ENCODE measurements around the gene RNU6-1.

Gene RNU6-1

GRCh38 chr15:67855842-67856241 is 16.0 kb upstream of the RNU6-1 start:
- no peak for DNase-seq

GRCh38 chr15:67854358-67854757 is 14.5 kb upstream of the RNU6-1 start:
- DNase-seq, result no peak

- DNase-seq, result no peak
These were observed 13.6 kb upstream of the RNU6-1 start for GRCh38 chr15:67853454-67853853.

GRCh38 chr15:67852418-67852817 is 12.6 kb upstream of the RNU6-1 start:
- no peak for DNase-seq

- no peak for DNase-seq
These were observed 11.2 kb upstream of the RNU6-1 start for GRCh38 chr15:67850994-67851571.

- DNase-seq, result no peak
These were observed 10.5 kb upstream of the RNU6-1 start for GRCh38 chr15:67850336-67850735.

- no peak for DNase-seq
These were observed 9.7 kb upstream of the RNU6-1 start for GRCh38 chr15:67849538-67849937.

GRCh38 chr15:67845974-67846373 is 6.1 kb upstream of the RNU6-1 start:
- DNase-seq, result no peak

GRCh38 chr15:67843571-67844387 is 3.9 kb upstream of the RNU6-1 start:
- DNase-seq, result no peak

GRCh38 chr15:67843092-67843501 is 3.3 kb upstream of the RNU6-1 start:
- DNase-seq, result no peak

GRCh38 chr15:67841513-67841762 is 1.6 kb upstream of the RNU6-1 start:
- DNase-seq, result no peak

GRCh38 chr15:67840749-67841512 is 1.1 kb upstream of the RNU6-1 start:
- DNase-seq, result no peak

GRCh38 chr15:67839499-67839928 is 331 bp downstream of the RNU6-1 start:
- peak in 1 of 2 experiments; percentile 36 for DNase-seq

- no peak for DNase-seq
These were observed 984 bp downstream of the RNU6-1 start for GRCh38 chr15:67838789-67839332.

GRCh38 chr15:67836955-67837354 is 2.9 kb downstream of the RNU6-1 start:
- no peak for DNase-seq

GRCh38 chr15:67836477-67836876 is 3.4 kb downstream of the RNU6-1 start:
- DNase-seq, result no peak

GRCh38 chr15:67836134-67836455 is 3.8 kb downstream of the RNU6-1 start:
- no peak for DNase-seq

GRCh38 chr15:67835297-67836133 is 4.3 kb downstream of the RNU6-1 start:
- DNase-seq, result no peak

- no peak for DNase-seq
These were observed 5.1 kb downstream of the RNU6-1 start for GRCh38 chr15:67834581-67835296.

GRCh38 chr15:67833710-67834511 is 5.9 kb downstream of the RNU6-1 start:
- no peak for DNase-seq

Measured in NCI-H1930 (cell line).